Heart left ventricle (tissue), 16 donors: Measurements from ENCODE around the gene ZNF846. TPM values are rescaled to one million over a fixed set of nuclear protein-coding genes. Genes with fewer than 3 reads are reported as not detected.
A peak's percentile ranks its signal among the peaks of the same experiment; 100 is the strongest.
"Not testable (repeated sequence)": the region's sequence is repeated elsewhere in the genome, so short reads cannot be mapped to it uniquely, and the experiment has no call there.

Experiments used
- ATAC-seq, 4 donors: fragments of 200-7000 bp; cut with Tn5 transposase; one replicate each; pipeline ENCODE4 v1.9.1; 2020 to 2022; ENCODE audit warnings: moderate library complexity in 4 of 4, mild to moderate bottlenecking in 3 of 4, moderate number of reproducible peaks in 1 of 4
- DNase-seq, 5 donors: peaks; one replicate each; pipeline ENCODE4 v3.0.0-alpha.2; 2020
- H3K27ac ChIP-seq, 12 donors: fragments of 200-600 bp; sonication (generic) in 4 of 12; one replicate each; pipeline versions ENCODE4 v1.5.0 to v1.8.0; 2016 to 2022; ENCODE audit warnings: mild to moderate bottlenecking in 2 of 12
- H3K27me3 ChIP-seq, 9 donors: fragments of 200-600 bp; sonication (generic) in 2 of 9; one replicate each; pipeline versions ENCODE4 v1.5.1 to v1.8.0; 2016 to 2022; ENCODE audit warnings: mild to moderate bottlenecking in 3 of 9
- H3K36me3 ChIP-seq, 9 donors: fragments of 200-600 bp; sonication (generic) in 2 of 9; one replicate each; pipeline versions ENCODE4 v1.5.0 to v1.8.0; 2018 to 2022; ENCODE audit warnings: mild to moderate bottlenecking in 2 of 9
- H3K4me1 ChIP-seq, 12 donors: fragments of 200-600 bp; sonication (generic) in 4 of 12; one replicate each; pipeline versions ENCODE4 v1.5.0 to v1.8.0; 2016 to 2022; ENCODE audit warnings: mild to moderate bottlenecking in 3 of 12
- H3K4me3 ChIP-seq, 12 donors: fragments of 200-600 bp; sonication (generic) in 4 of 12; one replicate each; pipeline versions ENCODE4 v1.5.0 to v1.8.0; 2017 to 2022; ENCODE audit warnings: mild to moderate bottlenecking in 9 of 12, moderate library complexity in 4 of 12
- H3K9me3 ChIP-seq, 12 donors: fragments of 200-600 bp; sonication (generic) in 4 of 12; one replicate each; pipeline versions ENCODE4 v1.5.0 to v1.8.0; 2016 to 2022; ENCODE audit warnings: mild to moderate bottlenecking in 1 of 12
- CTCF ChIP-seq, 12 donors: fragments of 200-600 bp; sonication (generic) in 4 of 12; IDR thresholded peaks; one replicate each; pipeline versions ENCODE4 v1.5.0 to v1.8.0; 2018 to 2022; ENCODE audit warnings: antibody characterized with exemption in 12 of 12, mild to moderate bottlenecking in 5 of 12
- POLR2A ChIP-seq, 2 donors: fragments of 450-650 bp; IDR thresholded peaks; one replicate each; pipeline ENCODE4 v1.6.1; 2017; ENCODE audit warnings: antibody characterized with exemption in 2 of 2, mild to moderate bottlenecking in 2 of 2, moderate library complexity in 2 of 2
- WGBS, 4 donors: extraction: QIAGEN DNeasy Blood & Tissue Kit in 2 of 4; methylation state at CpG; one replicate each; pipeline versions ENCODE4 v1.1.5 to v1.1.7; 2013 to 2018; 5-methylcytosine and 5-hydroxymethylcytosine counted together
- intact Hi-C, 10 donors: fragments of 100-400 bp; cut with DNase I; formaldehyde crosslinking; loops; one replicate each; pipeline versions ENCODE4 v1.11.1 to v1.14.2; 2022
- polyA plus RNA-seq, 2 donors: library from polyadenylated mRNA; stranded (reverse); fragments of 200-250 nt; gene quantifications; one replicate each; pipeline ENCODE4 v1.2.3, GENCODE V29; 2013
- total RNA-seq, 9 donors: library from RNA; depleted of rRNA in 2 of 9; stranded (reverse); fragments of >200 nt in 2 of 9; fragmentation: NEBNext Ultra II Directional in 3 of 9; extraction: Animal tissue kit (Norgen Biotek cat#: 25700) in 3 of 9; gene quantifications; one replicate each; pipeline versions ENCODE4 v1.1.0 to v1.2.4, GENCODE V29; 2016 to 2023
- donor health status: ischemic (EF 13 %, LVEDD 7.1; RV severe dilation, severe dysfunction).
- donor health status: healthy with polysubstance abuse.
- donor health status: DM: no; HTN: yes; CAD: no.
- donor health status: DM: no; HTN: no; CAD: no.
- donor health status: ischemic (EF 25% LVEDD 6.9; RV normal size, moderate dysfunction).
- donor health status: ischemic (EF 25% LVEDD 5.7; RV mildly dilated, moderate dysfunction).
- donor health status: healthy.
- donor health status: DM: yes; HTN: yes; CAD: no.
- donor health status: ischemic (EF 35%, LVEDD 5.7; RV mildly dilated, moderate dysfunction).
- donor health status: nonischemic (EF 11% LVEDD 7.7; RV severe dilation, severe dysfunction).
- donor health status: DM: yes; HTN: yes; CAD: no.
- donor health status: PGD.
- donor health status: ischemic (EF 29% LVEDD 5.4; RV normal size, mild dysfunction).
- donor health status: nonischemic (EF 23%, LVEDD 6.1; RV moderate dilation, normal function).

ZNF846 gene
- total and polyA plus RNA-seq, 11 donors: 5.4 to 11.1 (median 8.4) TPM

DNA sequence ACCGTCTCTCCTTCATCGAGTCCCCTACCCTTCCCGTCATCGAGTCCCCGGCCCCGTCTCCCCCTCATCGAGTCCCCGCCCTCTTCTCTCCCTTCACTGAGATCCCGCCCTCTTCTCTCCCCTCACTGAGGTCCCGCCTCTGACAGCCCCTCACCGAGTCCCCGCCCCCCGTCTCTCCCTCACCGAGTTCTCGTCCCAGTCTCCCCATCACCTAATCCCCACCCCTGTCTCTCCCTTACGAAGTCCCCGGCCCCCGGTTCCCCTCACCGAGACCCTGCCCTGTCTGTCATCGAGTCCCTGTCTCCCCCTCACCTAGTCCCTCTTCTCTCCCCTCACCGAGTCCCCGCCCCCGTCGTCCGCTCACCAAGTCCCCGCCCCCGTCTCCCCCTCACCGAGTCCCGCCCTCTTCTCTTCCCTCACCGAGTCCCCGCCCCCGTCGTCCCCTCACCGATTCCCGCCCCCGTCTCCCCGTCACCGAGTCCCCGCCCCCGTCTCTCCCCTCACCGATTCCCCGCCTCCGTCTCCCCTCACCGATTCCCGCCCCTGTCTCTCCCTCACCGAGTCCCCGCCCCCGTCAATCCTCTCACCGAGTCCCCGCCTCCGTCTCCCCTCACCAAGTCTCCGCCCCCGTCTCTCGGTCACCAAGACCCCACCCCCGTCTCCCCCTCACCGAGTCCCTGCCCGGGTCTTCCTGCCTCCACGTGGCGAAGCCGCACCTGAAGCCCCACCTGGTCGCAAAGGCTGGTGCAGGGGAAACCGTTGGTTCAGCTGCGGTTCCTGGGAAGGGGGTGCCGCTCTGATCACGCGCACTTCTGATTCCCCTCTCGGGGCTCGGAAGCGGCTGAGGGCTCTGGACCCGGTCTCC, 23.9 kb upstream of the ZNF846 start:
- ATAC-seq: peak; percentile 66 to 85 (median 81)
- intact Hi-C loops: loop anchor here in 8 of 10 donors (1.0 to 10.0 kb wide), 14 partner anchors 27 to 658 kb away; partner anchors contain the start of genes FBXL12 (in 3 of the 8), ZNF121 (in 3 of the 8), ZNF266 (in 2 of the 8) and ZNF317 (in 1 of the 8)

DNA sequence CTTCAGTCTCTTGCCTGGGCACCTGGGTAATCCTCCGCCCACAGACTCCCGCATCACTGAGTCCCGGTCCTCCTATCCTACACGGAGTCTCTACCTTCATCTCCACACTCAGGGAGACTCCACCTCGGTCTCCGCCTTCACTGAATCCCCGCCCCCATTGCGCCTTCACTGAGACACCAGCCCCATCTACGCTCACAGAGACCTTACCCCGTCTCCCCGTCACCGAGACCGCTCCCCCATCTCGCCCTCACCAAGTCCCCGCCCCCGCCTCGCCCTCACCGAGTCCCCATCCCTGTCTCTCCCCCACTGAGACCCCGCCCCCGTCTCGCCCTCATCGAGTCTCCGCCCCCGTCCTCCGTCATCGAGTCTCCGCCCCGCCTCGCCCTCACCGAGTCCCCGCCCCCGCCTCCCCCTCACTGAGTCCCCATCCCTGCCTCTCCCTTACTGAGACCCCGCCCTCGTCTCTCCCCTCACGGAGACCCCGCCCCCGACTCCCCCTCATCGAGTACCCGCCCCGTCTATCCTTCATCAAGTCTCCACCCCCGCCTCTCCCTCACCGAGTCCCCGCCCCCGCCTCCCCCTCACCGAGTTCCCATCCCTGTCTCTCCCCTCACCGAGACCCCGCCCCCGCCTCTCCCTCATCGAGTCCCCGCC, 23.1 kb upstream of the ZNF846 start:
- no peaks in the 10 kb centered on the region for H3K36me3 ChIP-seq
- no peaks in the 10 kb centered on the region for H3K27me3 ChIP-seq
- intact Hi-C loops: loop anchor here in 8 of 10 donors (1.0 to 10.0 kb wide), 16 partner anchors 28 to 657 kb away; partner anchors contain the start of genes FBXL12 (in 3 of the 8), ZNF121 (in 3 of the 8), ZNF266 (in 2 of the 8) and ZNF317 (in 1 of the 8)
- H3K9me3 ChIP-seq: no peaks in the 10 kb centered on the region
- ATAC-seq (peak; percentile 79 to 87 (median 83)), DNase-seq (peak; percentile 96 to 97 (median 97))
- peak overlapping the region; percentile 59 to 97 (median 80) for H3K27ac ChIP-seq
- peak overlapping the region; percentile 14 to 95 (median 70) for H3K4me3 ChIP-seq
- TF ChIP-seq POLR2A (IDR thresholded peaks at IDR 0.05) (no peak), CTCF (IDR thresholded peaks at IDR 0.05) (no peak)
- 2 to 3% (median 2%) methylated on average over 37 to 50 of the region's 50 CpGs for WGBS, 4 donors
- peaks cover 0 to 22% (median 9%) of the 10 kb centered on the region in 12 donors for H3K4me1 ChIP-seq

More for the DNA sequence above, 23.9 kb upstream of the ZNF846 start:
- Histone ChIP-seq H3K36me3 (no peaks in the 10 kb centered on the region), H3K4me3 (peak overlapping the region; percentile 53 to 95 (median 70)), H3K27me3 (no peaks in the 10 kb centered on the region), H3K27ac (peak overlapping the region; percentile 66 to 97 (median 86)), H3K4me1 (peaks cover 0 to 22% (median 9%) of the 10 kb centered on the region in 12 donors), H3K9me3 (no peaks in the 10 kb centered on the region)
- WGBS, 4 donors: 3% methylated on average over 45 to 70 of the region's 70 CpGs
- DNase-seq: peak; percentile 94 to 96 (median 95)
- TF ChIP-seq POLR2A (IDR thresholded peaks at IDR 0.05): no peak
- no peak for TF ChIP-seq CTCF (IDR thresholded peaks at IDR 0.05)

GRCh38 chr19:9791073-9791367, 22.5 kb upstream of the ZNF846 start:
- not testable (repeated sequence) for H3K27me3 ChIP-seq, H3K36me3 ChIP-seq, ATAC-seq, H3K9me3 ChIP-seq
- Histone ChIP-seq H3K4me1 (peaks cover 0 to 21% (median 12%) of the 10 kb centered on the region in 12 donors), H3K4me3 (peak overlapping the region in 8 of 12 donors; percentile 57 to 95 (median 72)), H3K27ac (peak overlapping the region in 9 of 12 donors; percentile 52 to 92 (median 74))
- peak in 1 of 5 donors; percentile 29 for DNase-seq
- intact Hi-C loops: loop anchor here in 8 of 10 donors (2.0 to 10.0 kb wide), 10 partner anchors 114 to 656 kb away; partner anchors contain the start of genes ZNF266 (in 2 of the 8), ZNF121 (in 1 of the 8), ZNF317 (in 1 of the 8) and ZNF562 (in 1 of the 8)
- WGBS, 4 donors: 66 to 87% (median 79%) methylated on average over 6 of the region's 6 CpGs

DNA sequence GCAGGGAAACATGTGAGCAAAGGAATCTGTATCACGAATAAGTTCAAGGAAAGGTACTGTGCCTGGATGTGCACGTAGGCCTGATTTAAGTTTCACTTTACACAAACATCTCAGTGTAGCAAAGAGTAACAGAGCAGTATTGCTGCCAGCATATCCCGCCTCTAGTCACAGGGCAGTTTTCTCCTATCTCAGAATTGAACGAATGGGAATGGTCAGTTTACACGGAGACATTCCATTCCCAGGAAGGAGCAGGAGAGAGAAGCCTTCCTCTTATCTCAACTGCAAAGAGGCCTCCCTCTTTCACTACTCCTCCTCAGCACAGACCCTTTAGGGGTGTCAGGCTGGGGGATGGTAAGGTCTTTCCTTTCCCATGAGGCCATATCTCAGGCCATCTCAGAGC, 21.0 kb upstream of the ZNF846 start:
- not testable (repeated sequence) for ATAC-seq, H3K36me3 ChIP-seq, H3K9me3 ChIP-seq, H3K4me3 ChIP-seq, H3K27me3 ChIP-seq
- intact Hi-C loops: loop anchor here in 2 of 10 donors (5.0 to 10.0 kb wide), 3 partner anchors 115 to 477 kb away; partner anchors contain the start of genes ZNF562 (in 2 of the 2) and ZNF426 (in 1 of the 2)
- DNase-seq: peak in 1 of 5 donors; percentile 16
- Histone ChIP-seq H3K27ac (peak overlapping the region in 1 of 12 donors; percentile 86), H3K4me1 (peaks cover 0 to 27% (median 13%) of the 10 kb centered on the region in 12 donors)
- 28 to 38% (median 31%) methylated on average over 5 of the region's 5 CpGs for WGBS, 4 donors
